Effector memory CD4-positive, alpha-beta T cell (primary cell): ENCODE data around the gene CA14.
"Not testable (repeated sequence)": the region's sequence is repeated elsewhere in the genome, so short reads cannot be mapped to it uniquely, and the experiment has no call there.

Experiments
- DNase-seq, 3 donors: peaks; one replicate each; pipeline ENCODE4 v3.0.0-alpha.2; 2020
- H3K27ac ChIP-seq: 2 replicates; pipeline ENCODE4 v1.7.0; 2013; ENCODE audit warnings: mild to moderate bottlenecking, low read length, moderate library complexity; ENCODE audit not compliant: insufficient read depth, poor library complexity, severe bottlenecking
- H3K27me3 ChIP-seq: replicated peaks from 2 replicates; pipeline ENCODE4 v1.7.0; 2013; ENCODE audit warnings: mild to moderate bottlenecking, low read length; ENCODE audit not compliant: insufficient read depth, control insufficient read depth, poor library complexity, severe bottlenecking
- H3K36me3 ChIP-seq: 2 replicates; pipeline ENCODE4 v1.7.0; 2013; ENCODE audit warnings: mild to moderate bottlenecking, low read length, moderate library complexity; ENCODE audit not compliant: control insufficient read depth, insufficient read depth
- H3K4me1 ChIP-seq: 2 replicates; pipeline ENCODE4 v1.7.0; 2013; ENCODE audit warnings: low read length, mild to moderate bottlenecking; ENCODE audit not compliant: control insufficient read depth, insufficient read depth, poor library complexity, severe bottlenecking
- H3K4me3 ChIP-seq: 2 replicates; pipeline ENCODE4 v1.7.0; 2013; ENCODE audit warnings: low read length, low read depth, mild to moderate bottlenecking; ENCODE audit not compliant: insufficient read depth, poor library complexity, severe bottlenecking
- H3K9me3 ChIP-seq: 2 replicates; pipeline ENCODE4 v1.7.0; 2013; ENCODE audit warnings: mild to moderate bottlenecking, low read length, moderate library complexity; ENCODE audit not compliant: control insufficient read depth

Gene CA14

GRCh38 chr1:150295476-150295875, 37.9 kb downstream of the CA14 start:
- H3K27me3 ChIP-seq: no peaks in the 10 kb centered on the region
- H3K27ac ChIP-seq: no peak overlapping the region
- H3K4me1 ChIP-seq: peaks cover 5% of the 10 kb centered on the region
- H3K9me3 ChIP-seq: no peaks in the 10 kb centered on the region
- peaks cover 11% of the 10 kb centered on the region for H3K36me3 ChIP-seq
- no peak for DNase-seq
- no peak overlapping the region for H3K4me3 ChIP-seq

- no peak overlapping the region for H3K27ac ChIP-seq
- H3K4me1 ChIP-seq: no peaks in the 10 kb centered on the region
- peaks cover 26% of the 10 kb centered on the region for H3K36me3 ChIP-seq
- no peaks in the 10 kb centered on the region for H3K9me3 ChIP-seq
- H3K4me3 ChIP-seq: no peak overlapping the region
- H3K27me3 ChIP-seq: no peaks in the 10 kb centered on the region
- no peak for DNase-seq
Observed at GRCh38 chr1:150299716-150300115, 42.1 kb downstream of the CA14 start.

GRCh38 chr1:150302338-150302737, 44.8 kb downstream of the CA14 start:
- H3K27me3 ChIP-seq: no peaks in the 10 kb centered on the region
- H3K4me1 ChIP-seq: no peaks in the 10 kb centered on the region
- no peak for DNase-seq
- H3K36me3 ChIP-seq: peaks cover 22% of the 10 kb centered on the region
- no peak overlapping the region for H3K27ac ChIP-seq
- no peaks in the 10 kb centered on the region for H3K9me3 ChIP-seq
- no peak overlapping the region for H3K4me3 ChIP-seq

- H3K27ac ChIP-seq: no peak overlapping the region
- no peaks in the 10 kb centered on the region for H3K9me3 ChIP-seq
- no peaks in the 10 kb centered on the region for H3K27me3 ChIP-seq
- H3K36me3 ChIP-seq: peaks cover 27% of the 10 kb centered on the region
- H3K4me1 ChIP-seq: no peaks in the 10 kb centered on the region
- H3K4me3 ChIP-seq: no peak overlapping the region
- no peak for DNase-seq
Observed at GRCh38 chr1:150302902-150303301, 45.3 kb downstream of the CA14 start.

GRCh38 chr1:150308585-150308984, 51.0 kb downstream of the CA14 start:
- not testable (repeated sequence) for DNase-seq, H3K36me3 ChIP-seq, H3K27me3 ChIP-seq, H3K4me1 ChIP-seq, H3K27ac ChIP-seq, H3K9me3 ChIP-seq, H3K4me3 ChIP-seq

- Histone ChIP-seq H3K27ac (no peak overlapping the region), H3K9me3 (no peaks in the 10 kb centered on the region), H3K36me3 (peaks cover 10% of the 10 kb centered on the region), H3K4me1 (no peaks in the 10 kb centered on the region), H3K27me3 (no peaks in the 10 kb centered on the region), H3K4me3 (no peak overlapping the region)
- DNase-seq: no peak
Observed at GRCh38 chr1:150309758-150310508, 52.4 kb downstream of the CA14 start.

- DNase-seq: no peak
- no peak overlapping the region for H3K27ac ChIP-seq
- no peaks in the 10 kb centered on the region for H3K4me1 ChIP-seq
- H3K36me3 ChIP-seq: peaks cover 10% of the 10 kb centered on the region
- no peaks in the 10 kb centered on the region for H3K9me3 ChIP-seq
- H3K27me3 ChIP-seq: no peaks in the 10 kb centered on the region
- H3K4me3 ChIP-seq: no peak overlapping the region
Observed at GRCh38 chr1:150311762-150312161, 54.2 kb downstream of the CA14 start.
